GM12878 (cell line): ENCODE measurements around the gene MTF2. TPM values are rescaled to one million over a fixed set of nuclear protein-coding genes. Genes with fewer than 3 reads are reported as not detected.

Experiments
- ATAC-seq: fragments of 200-7000 bp; cut with Tn5 transposase; 3 replicates; pipeline ENCODE4 v1.9.1; 2020; ENCODE audit warnings: mild to moderate bottlenecking, moderate library complexity
- BruUV-seq: library from RNA; stranded (reverse); fragments of 400-500 nt; replicated peaks from 2 replicates; lab custom pipeline; 2021; lab: Mats Ljungman, UMichigan
- CTCF ChIA-PET: fragments of 300-600 bp; sonication (Branson Sonifier 250); formaldehyde crosslinking; extraction: SDS; loops from one replicate; lab custom pipeline; 2021; ENCODE audit warnings: inconsistent platforms; lab: Yijun Ruan, JAX
- POLR2A ChIA-PET: fragments of 350-600 bp; formaldehyde crosslinking; extraction: SDS; loops from one replicate; lab custom pipeline; 2021; ENCODE audit warnings: inconsistent platforms; lab: Charles Lee
- RAD21 ChIA-PET: fragments of 300-600 bp; sonication (Branson Sonifier 250); formaldehyde crosslinking; loops from one replicate; lab custom pipeline; 2023; ENCODE audit warnings: antibody characterized with exemption; ENCODE audit not compliant: unreplicated experiment; lab: Charles Lee
- SMC1A ChIA-PET: fragments of 300-600 bp; sonication (Branson Sonifier 250); formaldehyde crosslinking; loops from one replicate; lab custom pipeline; 2023; ENCODE audit not compliant: unreplicated experiment, uncharacterized antibody; lab: Charles Lee
- DNase-seq: peaks from one replicate; pipeline ENCODE4 v3.0.0-alpha.2; 2011; ENCODE audit warnings: low read depth, low spot score
- FAIRE-seq: peaks from 3 replicates; lab custom pipeline; 2011; peaks lifted over from hg19 to GRCh38; lab: Jason Lieb, UNC
- H2AFZ ChIP-seq: 2 replicates; pipeline ENCODE4 v1.6.0; 2011; ENCODE audit warnings: low read depth, low read length, control low read depth; ENCODE audit not compliant: control insufficient read depth
- H3K27ac ChIP-seq: 2 replicates; pipeline ENCODE4 v1.5.1; 2011; ENCODE audit warnings: control low read depth; ENCODE audit not compliant: control insufficient read depth, insufficient read depth
- H3K27me3 ChIP-seq, 2 experiments: replicated peaks in 1 of 2; 2 replicates each; pipeline versions ENCODE4 v1.6.0 to v1.6.1; 2011; ENCODE audit warnings: low read length in 1 of 2; ENCODE audit not compliant: control insufficient read depth in 2 of 2, insufficient read depth in 2 of 2
- H3K36me3 ChIP-seq, 2 experiments: 2 replicates each; pipeline ENCODE4 v1.5.1; 2011; ENCODE audit warnings: low read length in 1 of 2; ENCODE audit not compliant: control insufficient read depth in 2 of 2, insufficient read depth in 2 of 2
- H3K4me1 ChIP-seq: 2 replicates; pipeline ENCODE4 v1.6.1; 2011; ENCODE audit warnings: mild to moderate bottlenecking, low read length, moderate library complexity, mixed read lengths; ENCODE audit not compliant: control insufficient read depth, insufficient read depth
- H3K4me2 ChIP-seq: 2 replicates; pipeline ENCODE4 v1.6.0; 2011; ENCODE audit warnings: control low read depth; ENCODE audit not compliant: control insufficient read depth, insufficient read depth
- H3K4me3 ChIP-seq: fragments of 200-600 bp; sonication (generic); 2 replicates; pipeline ENCODE4 v1.5.1; 2016
- H3K79me2 ChIP-seq: 2 replicates; pipeline ENCODE4 v1.6.0; 2011; ENCODE audit warnings: low read length; ENCODE audit not compliant: control insufficient read depth, insufficient read depth
- H3K9ac ChIP-seq: 2 replicates; pipeline ENCODE4 v1.8.0; 2011; ENCODE audit warnings: low read length, control low read depth, mixed read lengths; ENCODE audit not compliant: control insufficient read depth, insufficient read depth
- H3K9me3 ChIP-seq: replicated peaks from 3 replicates; pipeline ENCODE4 v1.5.1; 2011; ENCODE audit warnings: mild to moderate bottlenecking, low read length; ENCODE audit not compliant: control insufficient read depth, insufficient read depth
- H4K20me1 ChIP-seq: 2 replicates; pipeline ENCODE4 v1.6.0; 2011; ENCODE audit not compliant: control insufficient read depth, insufficient read depth
- BHLHE40 ChIP-seq, 2 experiments: fragments of 450-650 bp in 1 of 2; IDR thresholded peaks; 2 replicates each; pipeline ENCODE4 v1.6.1; 2011 to 2017; ENCODE audit warnings: low read depth in 2 of 2, borderline replicate concordance in 1 of 2, improper control_type of control experiment in 1 of 2, low read length in 1 of 2, mild to moderate bottlenecking in 1 of 2
- BRCA1 ChIP-seq: IDR thresholded peaks from 2 replicates; pipeline ENCODE4 v1.6.1; 2011; ENCODE audit warnings: low read depth, low read length, improper control_type of control experiment
- CEBPB ChIP-seq, 2 experiments: fragments of 150-350 bp in 1 of 2; IDR thresholded peaks; 2 replicates each; pipeline ENCODE4 v1.6.1; 2012 to 2014; ENCODE audit warnings: low read depth in 2 of 2, low read length in 2 of 2, borderline replicate concordance in 1 of 2, inconsistent platforms in 1 of 2
- ETV6 ChIP-seq, 2 experiments: fragments of 450-650 bp in 1 of 2; IDR thresholded peaks in 1 of 2; conservative IDR thresholded peaks in 1 of 2; 2 replicates each; pipeline ENCODE4 v1.6.1; 2014; ENCODE audit warnings: antibody characterized with exemption in 1 of 2, borderline replicate concordance in 1 of 2, low read depth in 1 of 2, mild to moderate bottlenecking in 1 of 2, moderate library complexity in 1 of 2
- FOXK2 ChIP-seq: fragments of 450-650 bp; IDR thresholded peaks from 2 replicates; pipeline ENCODE4 v1.6.1; 2017; ENCODE audit warnings: mild to moderate bottlenecking, moderate library complexity
- GABPA ChIP-seq: IDR thresholded peaks from 2 replicates; pipeline ENCODE4 v1.6.1; 2014; ENCODE audit warnings: antibody characterized with exemption, low read depth, mild to moderate bottlenecking, inconsistent platforms
- HCFC1 ChIP-seq: fragments of 150-350 bp; IDR thresholded peaks from 2 replicates; pipeline ENCODE4 v1.6.1; 2014; ENCODE audit warnings: low read length
- IKZF1 ChIP-seq: fragments of 450-650 bp; conservative IDR thresholded peaks from 2 replicates; pipeline ENCODE4 v1.6.1; 2017; ENCODE audit warnings: antibody characterized with exemption, mild to moderate bottlenecking
- LARP7 ChIP-seq: fragments of 450-650 bp; IDR thresholded peaks from 2 replicates; pipeline ENCODE4 v1.6.1; 2017; ENCODE audit warnings: mild to moderate bottlenecking
- MTA3 ChIP-seq: IDR thresholded peaks from 2 replicates; pipeline ENCODE4 v1.6.1; 2012; ENCODE audit warnings: low read length, inconsistent platforms, borderline replicate concordance
- PAX5 ChIP-seq: IDR thresholded peaks from 2 replicates; pipeline ENCODE4 v1.6.1; 2011; ENCODE audit warnings: low read depth, low read length, borderline replicate concordance
- RAD21 ChIP-seq: IDR thresholded peaks from 2 replicates; pipeline ENCODE4 v1.6.1; 2011; ENCODE audit warnings: mild to moderate bottlenecking, low read depth, low read length, moderate library complexity; ENCODE audit not compliant: insufficient read depth
- RB1 ChIP-seq: fragments of 450-650 bp; formaldehyde crosslinking; IDR thresholded peaks from 2 replicates; pipeline ENCODE4 v1.6.1; 2017; ENCODE audit warnings: mild to moderate bottlenecking, borderline replicate concordance
- SMC3 ChIP-seq: IDR thresholded peaks from 2 replicates; pipeline ENCODE4 v1.6.1; 2011; ENCODE audit warnings: low read length, improper control_type of control experiment, borderline replicate concordance
- ZNF24 ChIP-seq: fragments of 450-650 bp; IDR thresholded peaks from 2 replicates; pipeline ENCODE4 v1.6.1; 2017; ENCODE audit warnings: antibody characterized with exemption, mild to moderate bottlenecking
- WGBS: methylation state at CpG from one replicate; pipeline ENCODE4 v1.1.6; 2016; ENCODE audit warnings: low lambda C conversion rate; ENCODE audit not compliant: insufficient replicate concordance, insufficient coverage; ENCODE audit errors: missing lambda C conversion rate; 5-methylcytosine and 5-hydroxymethylcytosine counted together
- in situ Hi-C: fragments of 300-500 bp; cut with MboI; formaldehyde crosslinking; loops from 9 replicates; pipeline ENCODE4 v1.14.3; 2018; ENCODE audit warnings: mixed read lengths
- intact Hi-C: fragments of 100-400 bp; cut with micrococcal nuclease; formaldehyde crosslinking; loops from one replicate; pipeline ENCODE4 v1.14.2; 2022; ENCODE audit not compliant: unreplicated experiment
- polyA plus RNA-seq, 11 experiments: library from polyadenylated mRNA; depleted of rRNA in 4 of 11; unstranded in 6 of 11; stranded (reverse) in 5 of 11; fragments of >200 nt; fragmentation: Nextera tagmentation in 4 of 11; fragmentation: Illumina TruSeq in 1 of 11; extraction: Ambion mirVana in 4 of 11; extraction: Trizol in 1 of 11; gene quantifications; 1 replicate in 1 of 11; 2 replicates in 10 of 11; pipeline versions ENCODE4 v1.2.1 to v1.2.3, GENCODE V29; 2011 to 2016; ENCODE audit warnings: inconsistent platforms in 2 of 11, missing spikeins in 2 of 11, low read depth in 1 of 11
- total RNA-seq, 4 experiments: library from RNA; depleted of rRNA in 3 of 4; stranded (reverse); fragments of >200 nt in 3 of 4; fragmentation: Illumina TruSeq in 1 of 4; extraction: Trizol in 1 of 4; gene quantifications; 2 replicates each; pipeline versions ENCODE4 v1.2.1 to v1.2.3, GENCODE V29; 2013 to 2021
- TF ChIP-seq, protein P1 (sequence below): fragments of 450-650 bp; formaldehyde crosslinking; IDR thresholded peaks from 2 replicates; pipeline ENCODE4 v1.4.0; 2022; ENCODE audit warnings: mild to moderate bottlenecking, moderate library complexity

Gene MTF2
- total and polyA plus RNA-seq, 10 of the 15 experiments (the other 5 are each of a cell fraction or from before 2014, with no cell fraction given) = 22.6 to 74.9 (median 42.8) TPM

DNA sequence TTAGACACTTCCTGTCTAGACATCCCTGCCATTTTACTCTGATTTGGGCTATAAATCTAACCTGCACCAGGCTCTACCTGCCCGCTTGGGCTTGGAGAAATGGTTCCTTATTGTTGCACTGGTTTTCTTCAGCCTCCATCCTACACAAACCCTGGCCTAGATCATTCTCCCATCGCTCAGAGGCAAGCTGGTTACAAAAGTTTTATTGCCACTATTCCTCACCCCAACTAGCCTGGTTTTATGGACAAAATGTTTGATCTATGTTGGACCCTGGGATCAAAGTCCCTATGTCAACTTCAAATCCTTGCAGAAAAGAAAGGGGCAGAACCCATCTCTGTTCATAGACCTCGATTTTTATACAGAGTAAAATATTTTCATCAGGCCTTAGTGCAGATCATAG lies 31.5 kb upstream of the MTF2 start:
- FAIRE-seq = no peak
- ATAC-seq = no peak
- ChIA-PET CTCF (interaction anchor here (3.0 kb wide), 1 partner anchor 14 kb away, joined by 14 read pairs; no protein-coding TSS in a partner anchor), RAD21 (no interaction called here), SMC1A (interaction anchor here (0.5 to 2.1 kb wide), 2 partner anchors 15 to 597 kb away, joined by 3 to 14 read pairs; no protein-coding TSS in a partner anchor), POLR2A (no interaction called here)
- no peaks in the 10 kb centered on the region for H3K4me1 ChIP-seq
- in situ Hi-C loops (no loop called here), intact Hi-C loops (no loop called here)
- H3K9ac ChIP-seq = no peak overlapping the region
- H3K36me3 ChIP-seq = no peaks in the 10 kb centered on the region
- DNase-seq = no peak
- WGBS = 41% methylated on average over 3 of the region's 3 CpGs
- H3K9me3 ChIP-seq = no peaks in the 10 kb centered on the region
- no peaks in the 10 kb centered on the region for H3K79me2 ChIP-seq
- no peak overlapping the region for H2AFZ ChIP-seq
- no peaks in the 10 kb centered on the region for H3K27me3 ChIP-seq
- BruUV-seq = no TSS peak
- no peak for TF ChIP-seq CEBPB (IDR thresholded peaks at IDR 0.05; ENCODE audit: borderline replicate concordance in 1 of 2, low read depth in 2 of 2, low read length in 2 of 2)
- TF ChIP-seq, all 136 proteins: peak for 0
- H4K20me1 ChIP-seq = no peaks in the 10 kb centered on the region
- H3K27ac ChIP-seq = no peak overlapping the region
- H3K4me3 ChIP-seq = no peak overlapping the region
- no peak overlapping the region for H3K4me2 ChIP-seq

DNA sequence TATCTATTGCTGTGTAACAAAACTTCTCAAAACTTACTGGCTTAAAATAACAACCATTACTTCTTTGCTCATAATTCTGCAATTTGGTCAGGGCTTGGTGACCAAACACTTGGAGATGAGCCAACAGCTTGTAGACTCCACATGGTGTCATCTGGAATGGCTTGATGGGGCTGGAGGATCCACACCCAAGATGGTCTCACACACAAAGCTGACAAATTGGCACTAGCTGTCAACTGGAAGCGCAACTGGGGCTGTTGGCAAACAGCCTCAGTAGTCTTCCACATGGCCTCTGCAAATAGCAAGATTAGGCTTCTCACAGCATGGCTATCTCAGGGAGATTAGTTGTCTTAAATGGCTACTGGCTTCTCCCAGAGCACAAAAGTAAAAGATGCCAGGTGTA lies 27.1 kb upstream of the MTF2 start:
- H3K4me1 ChIP-seq = no peaks in the 10 kb centered on the region
- ChIA-PET POLR2A (interaction anchor here (0.6 kb wide), 1 partner anchor 89 kb away, joined by 5 read pairs; no protein-coding TSS in a partner anchor), RAD21 (no interaction called here)
- TF ChIP-seq LARP7 = no peak
- TF ChIP-seq, protein P1, sequence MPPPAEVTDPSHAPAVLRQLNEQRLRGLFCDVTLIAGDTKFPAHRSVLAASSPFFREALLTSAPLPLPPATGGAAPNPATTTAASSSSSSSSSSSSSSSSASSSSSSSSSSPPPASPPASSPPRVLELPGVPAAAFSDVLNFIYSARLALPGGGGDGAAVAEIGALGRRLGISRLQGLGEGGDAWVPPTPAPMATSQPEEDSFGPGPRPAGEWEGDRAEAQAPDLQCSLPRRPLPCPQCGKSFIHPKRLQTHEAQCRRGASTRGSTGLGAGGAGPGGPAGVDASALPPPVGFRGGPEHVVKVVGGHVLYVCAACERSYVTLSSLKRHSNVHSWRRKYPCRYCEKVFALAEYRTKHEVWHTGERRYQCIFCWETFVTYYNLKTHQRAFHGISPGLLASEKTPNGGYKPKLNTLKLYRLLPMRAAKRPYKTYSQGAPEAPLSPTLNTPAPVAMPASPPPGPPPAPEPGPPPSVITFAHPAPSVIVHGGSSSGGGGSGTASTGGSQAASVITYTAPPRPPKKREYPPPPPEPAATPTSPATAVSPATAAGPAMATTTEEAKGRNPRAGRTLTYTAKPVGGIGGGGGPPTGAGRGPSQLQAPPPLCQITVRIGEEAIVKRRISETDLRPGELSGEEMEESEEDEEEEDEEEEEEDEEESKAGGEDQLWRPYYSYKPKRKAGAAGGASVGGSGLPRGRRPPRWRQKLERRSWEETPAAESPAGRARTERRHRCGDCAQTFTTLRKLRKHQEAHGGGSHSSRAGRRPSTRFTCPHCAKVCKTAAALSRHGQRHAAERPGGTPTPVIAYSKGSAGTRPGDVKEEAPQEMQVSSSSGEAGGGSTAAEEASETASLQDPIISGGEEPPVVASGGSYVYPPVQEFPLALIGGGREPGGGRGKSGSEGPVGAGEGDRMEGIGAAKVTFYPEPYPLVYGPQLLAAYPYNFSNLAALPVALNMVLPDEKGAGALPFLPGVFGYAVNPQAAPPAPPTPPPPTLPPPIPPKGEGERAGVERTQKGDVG (CRISPR knock-in tag) = no peak
- no peak for TF ChIP-seq GABPA
- TF ChIP-seq MTA3 = no peak
- TF ChIP-seq SMC3 = no peak
- TF ChIP-seq ETV6 (conservative IDR thresholded peaks at IDR 0.05 in 1 of 2, IDR thresholded peaks at IDR 0.05 in 1 of 2; ENCODE audit: borderline replicate concordance in 1 of 2, low read depth in 1 of 2) = no peak
- no peak for TF ChIP-seq ZNF24
- TF ChIP-seq HCFC1 = no peak
- no peak for TF ChIP-seq PAX5
- TF ChIP-seq BRCA1 = no peak
- no peak for TF ChIP-seq FOXK2
- TF ChIP-seq RB1 = no peak
- no peak for TF ChIP-seq RAD21
- no peak for TF ChIP-seq IKZF1
- no peak for TF ChIP-seq BHLHE40 (IDR thresholded peaks at IDR 0.05; ENCODE audit: borderline replicate concordance in 1 of 2, low read depth in 2 of 2, low read length in 1 of 2)

More for the DNA sequence above, 27.1 kb upstream of the MTF2 start:
- Histone ChIP-seq H3K9me3 (no peaks in the 10 kb centered on the region), H2AFZ (no peak overlapping the region), H3K4me2 (no peak overlapping the region), H4K20me1 (no peaks in the 10 kb centered on the region), H3K9ac (no peak overlapping the region), H3K27me3 (no peaks in the 10 kb centered on the region; a peak in 1 of 4 replicates), H3K36me3 (no peaks in the 10 kb centered on the region), H3K4me3 (no peak overlapping the region), H3K27ac (no peak overlapping the region), H3K79me2 (no peaks in the 10 kb centered on the region)
- no peak for ATAC-seq
- in situ Hi-C loops = no loop called here
- BruUV-seq = no TSS peak
- no peak for DNase-seq
- WGBS = 60% methylated on average over 1 of the region's 1 CpG
- ChIA-PET SMC1A (no interaction called here), CTCF (interaction anchor here (1.1 to 19.4 kb wide), 2 partner anchors 10 to 29 kb away, joined by 3 to 445 read pairs; no protein-coding TSS in a partner anchor)
- FAIRE-seq = no peak
- intact Hi-C loops = no loop called here
